Mesendoderm (in vitro differentiated cells): ENCODE results near the gene SNX3.
A peak's percentile ranks its signal among the peaks of the same experiment; 100 is the strongest.

ENCODE experiments used
- DNase-seq: peaks from one replicate; pipeline ENCODE4 v3.0.0; 2013
- H2AK5ac ChIP-seq: 2 replicates; pipeline ENCODE4 v1.6.1; 2013; ENCODE audit warnings: low read length, inconsistent platforms
- H2BK120ac ChIP-seq: 2 replicates; pipeline ENCODE4 v1.6.1; 2013; ENCODE audit warnings: low read depth, mild to moderate bottlenecking, low read length, moderate library complexity, mixed read lengths
- H2BK15ac ChIP-seq: replicated peaks from 2 replicates; pipeline ENCODE4 v1.6.1; 2013; ENCODE audit warnings: low read depth, mild to moderate bottlenecking, moderate library complexity
- H2BK5ac ChIP-seq: 2 replicates; pipeline ENCODE4 v1.6.1; 2013; ENCODE audit warnings: low read length, inconsistent platforms
- H3K18ac ChIP-seq: 2 replicates; pipeline ENCODE4 v1.6.1; 2013; ENCODE audit warnings: mild to moderate bottlenecking, low read length, mixed read lengths
- H3K23ac ChIP-seq: one replicate; pipeline ENCODE4 v1.6.1; 2013; ENCODE audit warnings: low read length
- H3K27ac ChIP-seq: 2 replicates; pipeline ENCODE4 v1.5.1; 2013; ENCODE audit warnings: low read depth, mild to moderate bottlenecking, inconsistent platforms, low read length, moderate library complexity
- H3K27me3 ChIP-seq: 2 replicates; pipeline ENCODE4 v1.6.1; 2013; ENCODE audit warnings: low read length, control low read depth, mild to moderate bottlenecking, inconsistent platforms; ENCODE audit not compliant: insufficient read depth, poor library complexity
- H3K36me3 ChIP-seq: 2 replicates; pipeline ENCODE4 v1.6.1; 2013; ENCODE audit warnings: low read length, inconsistent platforms; ENCODE audit not compliant: control insufficient read depth, insufficient read depth
- H3K4ac ChIP-seq: one replicate; pipeline ENCODE4 v1.6.1; 2013; ENCODE audit warnings: low read depth, mild to moderate bottlenecking, low read length, moderate library complexity
- H3K4me1 ChIP-seq: 2 replicates; pipeline ENCODE4 v1.6.1; 2013; ENCODE audit warnings: low read depth, low read length, inconsistent platforms; ENCODE audit not compliant: control insufficient read depth
- H3K4me2 ChIP-seq: 2 replicates; pipeline ENCODE4 v1.6.1; 2013; ENCODE audit warnings: low read length
- H3K4me3 ChIP-seq: 2 replicates; pipeline ENCODE4 v1.5.1; 2013; ENCODE audit warnings: mild to moderate bottlenecking, low read length
- H3K56ac ChIP-seq: one replicate; pipeline ENCODE4 v1.6.1; 2013; ENCODE audit warnings: low read length
- H3K79me1 ChIP-seq: 2 replicates; pipeline ENCODE4 v1.6.1; 2013; ENCODE audit warnings: low read length, inconsistent platforms
- H3K79me2 ChIP-seq: 2 replicates; pipeline ENCODE4 v1.6.1; 2013; ENCODE audit warnings: mild to moderate bottlenecking, low read length; ENCODE audit not compliant: control insufficient read depth, insufficient read depth
- H3K9ac ChIP-seq: 2 replicates; pipeline ENCODE4 v1.6.1; 2013; ENCODE audit warnings: low read length, inconsistent platforms
- H4K5ac ChIP-seq: one replicate; pipeline ENCODE4 v1.6.1; 2013; ENCODE audit warnings: low read length
- H4K8ac ChIP-seq: one replicate; pipeline ENCODE4 v1.6.1; 2013; ENCODE audit warnings: low read depth, mild to moderate bottlenecking, control low read depth, low read length, moderate library complexity
- WGBS: extraction: QIAGEN DNeasy Blood & Tissue Kit; methylation state at CpG from one replicate; pipeline ENCODE4 v1.1.7; 2013; ENCODE audit warnings: low lambda C conversion rate, missing lambda C conversion rate; ENCODE audit not compliant: insufficient coverage; ENCODE audit errors: extremely low coverage; 5-methylcytosine and 5-hydroxymethylcytosine counted together

SNX3 gene

DNA sequence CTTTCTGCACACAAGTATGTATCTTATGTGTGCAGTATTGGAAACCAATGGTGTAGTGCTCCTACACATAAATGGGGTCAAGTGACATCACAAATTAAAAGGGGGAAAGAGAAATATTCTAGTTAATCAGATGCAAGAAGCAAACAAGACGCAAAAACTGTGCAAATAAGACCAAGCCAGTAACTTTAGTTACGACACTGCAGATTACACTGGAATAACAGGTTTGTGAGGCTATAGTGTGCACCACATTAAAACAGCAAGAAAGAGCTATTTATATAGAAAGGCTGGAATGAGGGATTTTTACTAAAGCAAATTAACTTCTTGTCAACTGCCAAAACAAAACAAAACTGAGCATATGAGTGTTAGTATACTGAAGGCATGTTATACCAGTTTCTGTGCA, 49.2 kb downstream of the SNX3 start:
- Histone ChIP-seq H2BK120ac (no peak overlapping the region), H4K5ac (no peak overlapping the region), H3K79me1 (no peaks in the 10 kb centered on the region), H3K27ac (no peak overlapping the region), H3K4ac (no peak overlapping the region), H3K27me3 (no peaks in the 10 kb centered on the region), H3K18ac (no peak overlapping the region), H3K23ac (no peak overlapping the region), H4K8ac (no peak overlapping the region), H2BK5ac (no peak overlapping the region), H3K4me2 (no peak overlapping the region), H2BK15ac (no peak overlapping the region), H3K56ac (no peak overlapping the region), H2AK5ac (no peak overlapping the region), H3K9ac (no peak overlapping the region), H3K36me3 (no peaks in the 10 kb centered on the region), H3K79me2 (no peaks in the 10 kb centered on the region), H3K4me3 (no peak overlapping the region), H3K4me1 (no peaks in the 10 kb centered on the region)
- no peak for DNase-seq
- WGBS: no CpG with 5 or more reads among the region's 2 CpGs

DNA sequence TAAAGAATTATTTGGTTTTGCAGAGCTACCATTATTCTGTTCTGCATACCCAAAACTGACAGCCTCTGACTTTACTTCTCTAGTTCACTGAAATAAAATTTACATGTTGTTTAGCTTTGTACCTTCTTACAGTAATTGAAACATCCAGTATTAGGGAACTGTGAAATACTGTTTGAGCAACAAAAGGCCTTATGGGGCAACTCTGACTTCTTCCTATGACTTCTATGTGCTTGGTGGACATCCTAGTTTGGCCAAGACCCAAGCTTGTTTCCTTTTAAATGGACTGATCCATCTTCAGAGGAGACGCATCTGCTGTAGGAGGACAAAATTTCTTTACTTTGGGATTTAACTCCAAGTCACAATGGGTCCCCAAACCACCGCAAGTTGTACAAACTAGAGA, 50.3 kb downstream of the SNX3 start:
- Histone ChIP-seq H3K79me2 (no peaks in the 10 kb centered on the region), H3K4me3 (no peak overlapping the region), H3K36me3 (no peaks in the 10 kb centered on the region), H3K27ac (no peak overlapping the region), H4K8ac (no peak overlapping the region), H3K4me1 (no peaks in the 10 kb centered on the region), H2BK120ac (no peak overlapping the region), H3K4ac (no peak overlapping the region), H3K23ac (no peak overlapping the region), H2BK5ac (no peak overlapping the region), H3K9ac (no peak overlapping the region), H3K27me3 (no peaks in the 10 kb centered on the region), H4K5ac (no peak overlapping the region), H2AK5ac (no peak overlapping the region), H3K18ac (no peak overlapping the region), H2BK15ac (no peak overlapping the region), H3K79me1 (no peaks in the 10 kb centered on the region), H3K56ac (no peak overlapping the region), H3K4me2 (no peak overlapping the region)
- WGBS: no CpG with 5 or more reads among the region's 2 CpGs
- no peak for DNase-seq

DNA sequence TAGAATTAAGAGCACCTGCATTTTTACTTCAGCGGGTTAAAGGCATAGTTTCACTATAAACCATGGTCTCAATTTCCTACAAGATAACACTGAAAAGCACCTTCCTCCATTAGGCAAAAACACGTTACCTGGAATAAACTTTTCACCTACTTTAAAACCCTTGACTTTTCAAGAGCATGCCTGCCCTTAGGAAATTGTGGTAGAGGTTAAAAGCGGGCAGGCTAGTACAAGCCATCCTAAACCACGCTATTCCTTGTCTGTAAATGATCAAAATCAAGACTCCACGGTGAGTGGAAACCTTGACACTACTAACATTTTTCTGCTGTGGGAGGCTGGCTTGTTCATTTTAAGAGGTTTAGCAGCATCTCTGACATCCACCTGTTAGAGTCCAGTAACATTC, 51.1 kb downstream of the SNX3 start:
- Histone ChIP-seq H3K4me2 (no peak overlapping the region), H3K18ac (no peak overlapping the region), H2BK120ac (no peak overlapping the region), H3K79me2 (no peaks in the 10 kb centered on the region), H3K4me3 (no peak overlapping the region), H3K9ac (no peak overlapping the region), H3K4me1 (no peaks in the 10 kb centered on the region), H2BK15ac (no peak overlapping the region), H3K36me3 (no peaks in the 10 kb centered on the region), H3K79me1 (no peaks in the 10 kb centered on the region), H4K5ac (no peak overlapping the region), H3K23ac (no peak overlapping the region), H3K27me3 (no peaks in the 10 kb centered on the region), H2BK5ac (no peak overlapping the region), H3K27ac (no peak overlapping the region), H4K8ac (no peak overlapping the region), H2AK5ac (no peak overlapping the region), H3K56ac (no peak overlapping the region), H3K4ac (no peak overlapping the region)
- WGBS: no CpG with 5 or more reads among the region's 5 CpGs
- DNase-seq: no peak

DNA sequence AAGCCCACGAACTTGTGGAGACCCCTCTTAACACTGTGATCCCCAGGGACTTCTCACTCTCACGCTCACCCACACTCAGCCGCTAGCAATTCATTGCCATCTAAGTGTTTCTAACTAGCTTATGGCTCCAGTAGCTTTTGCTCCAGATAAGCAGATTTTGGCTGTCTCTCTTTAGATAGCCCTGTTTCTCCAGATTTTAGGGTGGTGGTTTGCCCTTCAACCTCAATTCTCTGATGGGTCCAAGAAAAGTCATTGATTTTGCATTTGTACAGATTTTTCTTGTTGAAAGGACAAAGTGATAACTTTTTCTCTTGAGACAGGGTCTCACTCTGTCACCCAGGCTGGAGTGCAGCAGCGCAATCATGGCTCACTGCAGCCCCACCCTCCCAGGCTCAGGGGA, 53.8 kb downstream of the SNX3 start:
- WGBS: no CpG with 5 or more reads among the region's 4 CpGs
- H3K27ac ChIP-seq: no peak overlapping the region
- H3K79me1 ChIP-seq: no peaks in the 10 kb centered on the region
- H3K4me3 ChIP-seq: no peak overlapping the region
- no peak for DNase-seq
- H4K8ac ChIP-seq: no peak overlapping the region
- H2BK5ac ChIP-seq: no peak overlapping the region
- no peaks in the 10 kb centered on the region for H3K4me1 ChIP-seq
- no peak overlapping the region for H3K18ac ChIP-seq
- H3K9ac ChIP-seq: no peak overlapping the region
- H3K23ac ChIP-seq: no peak overlapping the region
- no peak overlapping the region for H3K56ac ChIP-seq
- H3K27me3 ChIP-seq: no peaks in the 10 kb centered on the region
- H2BK120ac ChIP-seq: no peak overlapping the region
- H2BK15ac ChIP-seq: no peak overlapping the region
- no peaks in the 10 kb centered on the region for H3K79me2 ChIP-seq
- H3K36me3 ChIP-seq: no peaks in the 10 kb centered on the region
- no peak overlapping the region for H3K4ac ChIP-seq
- no peak overlapping the region for H3K4me2 ChIP-seq
- no peak overlapping the region for H4K5ac ChIP-seq
- no peak overlapping the region for H2AK5ac ChIP-seq

DNA sequence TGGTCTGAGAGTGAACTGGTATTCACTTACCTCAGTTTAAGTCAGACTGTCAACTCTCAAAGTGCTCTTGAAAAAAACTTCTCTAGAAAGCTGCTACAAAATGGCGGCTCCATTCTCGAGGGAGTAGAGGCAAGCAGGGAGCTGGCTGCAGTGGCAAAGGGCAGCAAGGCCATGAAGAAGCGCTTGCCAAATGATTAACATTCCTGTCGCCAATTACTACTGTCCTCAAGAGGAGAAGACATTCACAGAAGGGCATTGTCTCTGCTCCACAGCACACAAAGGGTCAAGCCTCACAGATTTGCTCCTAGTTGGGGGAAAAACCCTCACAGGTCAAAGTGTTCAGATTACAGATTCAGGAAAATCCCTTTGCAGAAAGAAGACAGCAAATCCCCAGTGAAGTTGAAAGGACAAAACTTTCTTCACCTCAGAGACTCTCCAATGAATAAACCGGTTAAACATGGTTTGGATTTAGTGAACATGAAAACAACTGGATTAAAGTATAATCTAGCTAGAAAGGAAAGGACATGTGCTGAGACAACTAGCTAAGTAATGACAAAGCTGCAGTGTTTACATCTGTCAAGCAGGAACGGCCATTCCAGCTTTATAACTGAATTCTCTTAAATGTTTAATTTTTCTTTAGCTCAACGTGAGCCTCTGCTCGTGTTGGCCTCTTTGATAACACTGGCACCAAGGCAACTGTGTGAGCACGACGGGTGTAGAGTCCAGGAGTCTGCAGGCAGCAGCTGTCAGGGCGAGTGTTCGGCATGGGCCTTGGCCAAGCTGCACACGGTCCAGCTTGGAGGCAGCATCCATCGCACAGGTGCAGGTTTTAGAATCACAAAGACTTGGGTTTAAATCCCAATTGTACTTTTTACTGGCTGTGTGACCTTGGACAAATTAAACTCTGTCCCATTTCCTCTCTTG, 57.4 kb downstream of the SNX3 start:
- no peak overlapping the region for H3K23ac ChIP-seq
- H3K4ac ChIP-seq: no peak overlapping the region
- H3K27ac ChIP-seq: no peak overlapping the region
- H4K5ac ChIP-seq: no peak overlapping the region
- DNase-seq: peak; percentile 29
- H3K4me1 ChIP-seq: no peaks in the 10 kb centered on the region
- H3K4me2 ChIP-seq: no peak overlapping the region
- H3K4me3 ChIP-seq: no peak overlapping the region
- no peak overlapping the region for H3K56ac ChIP-seq
- whole genome bisulfite sequencing: no CpG with 5 or more reads among the region's 14 CpGs
- no peak overlapping the region for H3K18ac ChIP-seq
- no peak overlapping the region for H2BK120ac ChIP-seq
- H3K79me1 ChIP-seq: no peaks in the 10 kb centered on the region
- no peaks in the 10 kb centered on the region for H3K79me2 ChIP-seq
- no peak overlapping the region for H4K8ac ChIP-seq
- no peaks in the 10 kb centered on the region for H3K27me3 ChIP-seq
- no peak overlapping the region for H2BK15ac ChIP-seq
- no peak overlapping the region for H2AK5ac ChIP-seq
- H2BK5ac ChIP-seq: no peak overlapping the region
- no peaks in the 10 kb centered on the region for H3K36me3 ChIP-seq
- no peak overlapping the region for H3K9ac ChIP-seq

DNA sequence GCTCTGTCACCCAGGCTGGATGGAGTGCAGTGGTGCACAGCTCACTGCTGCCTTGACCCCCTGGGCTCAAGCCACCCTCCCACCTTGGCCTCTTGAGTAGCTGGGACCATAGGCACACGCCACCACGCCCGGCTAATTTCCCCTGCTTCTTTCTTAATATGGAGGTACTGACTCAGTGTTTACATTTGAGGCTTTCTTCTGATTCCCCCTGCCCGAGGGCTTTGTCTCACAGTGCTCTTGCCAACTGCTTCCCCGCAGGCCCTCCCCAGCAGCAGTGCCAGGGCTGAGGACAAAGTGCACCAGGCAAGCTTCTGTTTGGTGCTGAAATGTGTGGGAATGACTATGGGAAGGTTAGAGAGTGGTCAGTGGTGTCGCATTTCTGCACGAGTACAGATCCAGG, 60.2 kb downstream of the SNX3 start:
- H3K79me2 ChIP-seq: no peaks in the 10 kb centered on the region
- no peak overlapping the region for H4K5ac ChIP-seq
- H3K36me3 ChIP-seq: no peaks in the 10 kb centered on the region
- no peaks in the 10 kb centered on the region for H3K27me3 ChIP-seq
- H3K4ac ChIP-seq: no peak overlapping the region
- no peak overlapping the region for H3K9ac ChIP-seq
- no CpG with 5 or more reads among the region's 7 CpGs for WGBS
- no peak overlapping the region for H4K8ac ChIP-seq
- no peak overlapping the region for H3K56ac ChIP-seq
- no peaks in the 10 kb centered on the region for H3K4me1 ChIP-seq
- H2BK15ac ChIP-seq: no peak overlapping the region
- H3K4me3 ChIP-seq: no peak overlapping the region
- no peak overlapping the region for H2BK120ac ChIP-seq
- H2AK5ac ChIP-seq: no peak overlapping the region
- no peak overlapping the region for H3K27ac ChIP-seq
- H3K79me1 ChIP-seq: no peaks in the 10 kb centered on the region
- H3K4me2 ChIP-seq: no peak overlapping the region
- no peak for DNase-seq
- H3K23ac ChIP-seq: no peak overlapping the region
- no peak overlapping the region for H3K18ac ChIP-seq
- no peak overlapping the region for H2BK5ac ChIP-seq
